ENCODE data around the gene KLHL22.

- TF ChIP-seq CTCF (conservative IDR thresholded peaks at IDR 0.05 in 1 of 2, IDR thresholded peaks at IDR 0.05 in 1 of 2; ENCODE audit: extremely low read depth in 1 of 2, insufficient read depth in 1 of 2, low read depth in 1 of 2, low read length in 2 of 2) = no peak
- no peak for TF ChIP-seq EZH2 (IDR thresholded peaks at IDR 0.05; ENCODE audit: borderline replicate concordance, low read length)
Measured at GRCh38 chr22:20491346-20491745, 4.2 kb downstream of the KLHL22 start.

Measured in mammary epithelial cell (primary cell).